Left lung (tissue), 10 donors: ENCODE data around the gene TOMM40. TPM values are rescaled to one million over a fixed set of nuclear protein-coding genes. Genes with fewer than 3 reads are reported as not detected.
A peak's percentile ranks its signal among the peaks of the same experiment; 100 is the strongest.

ENCODE experiments used
- ATAC-seq: fragments of 200-7000 bp; cut with Tn5 transposase; one replicate; pipeline ENCODE4 v1.9.1; 2020; ENCODE audit warnings: moderate library complexity
- DNase-seq, 4 donors: peaks; one replicate each; pipeline ENCODE4 v3.0.0-alpha.2; 2013 to 2020
- H3K27ac ChIP-seq, 2 donors: fragments of 200-600 bp; sonication (generic) in 1 of 2; one replicate each; pipeline versions ENCODE4 v1.5.0 to v1.8.0; 2020 to 2021
- H3K27me3 ChIP-seq, 2 donors: fragments of 200-600 bp; sonication (generic) in 1 of 2; one replicate each; pipeline versions ENCODE4 v1.5.0 to v1.8.0; 2020 to 2021
- H3K36me3 ChIP-seq, 2 donors: fragments of 200-600 bp; sonication (generic) in 1 of 2; one replicate each; pipeline versions ENCODE4 v1.5.0 to v1.8.0; 2020 to 2021
- H3K4me1 ChIP-seq, 2 donors: fragments of 200-600 bp; one replicate each; pipeline ENCODE4 v1.8.0; 2021
- H3K4me3 ChIP-seq, 2 donors: fragments of 200-600 bp; sonication (generic) in 1 of 2; one replicate each; pipeline versions ENCODE4 v1.5.0 to v1.8.0; 2020 to 2021; ENCODE audit warnings: mild to moderate bottlenecking in 1 of 2
- H3K9me3 ChIP-seq, 2 donors: fragments of 200-600 bp; sonication (generic) in 1 of 2; one replicate each; pipeline versions ENCODE4 v1.5.0 to v1.8.0; 2020 to 2021
- intact Hi-C, 2 donors: fragments of 100-400 bp; cut with DNase I; formaldehyde crosslinking; loops; one replicate each; pipeline versions ENCODE4 v1.11.2 to v1.14.2; 2022
- polyA plus RNA-seq, 6 donors: library from polyadenylated mRNA; unstranded; fragments of 120-200 nt; gene quantifications; one replicate each; pipeline ENCODE4 v1.2.1, GENCODE V29; 2013; ENCODE audit not compliant: insufficient read length in 6 of 6
- total RNA-seq, 2 donors: library from RNA; stranded (reverse); fragmentation: NEBNext Ultra II Directional; extraction: Animal tissue kit (Norgen Biotek cat#: 25700); gene quantifications; one replicate each; pipeline ENCODE4 v1.2.1, GENCODE V29; 2021
- TF ChIP-seq, protein P1 (sequence below), 2 donors: fragments of 200-600 bp; sonication (generic) in 1 of 2; IDR thresholded peaks; one replicate each; pipeline versions ENCODE4 v1.5.0 to v1.8.0; 2021; ENCODE audit warnings: antibody characterized with exemption in 2 of 2
- donor health status: DM: no; HTN: yes; CAD: no.
- donor health status: DM: no; HTN: no; CAD: no.

TOMM40 gene
- total and polyA plus RNA-seq, 8 donors, result 28.8 to 79.9 (median 40.9) TPM

DNA sequence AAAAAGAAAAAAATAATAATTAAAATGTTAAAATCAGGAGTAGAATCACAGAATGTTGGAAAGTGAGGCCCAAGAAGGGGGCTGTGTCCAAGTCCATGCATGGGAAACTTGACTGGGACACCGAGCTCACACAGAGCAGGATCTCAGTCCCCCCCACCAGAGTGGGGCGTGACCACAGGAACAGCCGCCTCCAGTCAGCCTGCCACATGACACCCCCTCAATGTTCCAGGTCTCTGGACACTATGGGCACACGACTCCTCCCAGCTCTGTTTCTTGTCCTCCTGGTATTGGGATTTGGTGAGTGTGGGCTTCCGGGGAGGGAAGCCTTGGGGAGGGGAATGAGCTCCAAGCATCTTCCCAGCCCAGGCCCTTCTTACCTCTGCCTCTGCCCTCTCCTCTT is 57.2 kb downstream of the TOMM40 start:
- DNase-seq (no peak), ATAC-seq (no peak)
- TF ChIP-seq, protein P1, sequence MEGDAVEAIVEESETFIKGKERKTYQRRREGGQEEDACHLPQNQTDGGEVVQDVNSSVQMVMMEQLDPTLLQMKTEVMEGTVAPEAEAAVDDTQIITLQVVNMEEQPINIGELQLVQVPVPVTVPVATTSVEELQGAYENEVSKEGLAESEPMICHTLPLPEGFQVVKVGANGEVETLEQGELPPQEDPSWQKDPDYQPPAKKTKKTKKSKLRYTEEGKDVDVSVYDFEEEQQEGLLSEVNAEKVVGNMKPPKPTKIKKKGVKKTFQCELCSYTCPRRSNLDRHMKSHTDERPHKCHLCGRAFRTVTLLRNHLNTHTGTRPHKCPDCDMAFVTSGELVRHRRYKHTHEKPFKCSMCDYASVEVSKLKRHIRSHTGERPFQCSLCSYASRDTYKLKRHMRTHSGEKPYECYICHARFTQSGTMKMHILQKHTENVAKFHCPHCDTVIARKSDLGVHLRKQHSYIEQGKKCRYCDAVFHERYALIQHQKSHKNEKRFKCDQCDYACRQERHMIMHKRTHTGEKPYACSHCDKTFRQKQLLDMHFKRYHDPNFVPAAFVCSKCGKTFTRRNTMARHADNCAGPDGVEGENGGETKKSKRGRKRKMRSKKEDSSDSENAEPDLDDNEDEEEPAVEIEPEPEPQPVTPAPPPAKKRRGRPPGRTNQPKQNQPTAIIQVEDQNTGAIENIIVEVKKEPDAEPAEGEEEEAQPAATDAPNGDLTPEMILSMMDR (IDR thresholded peaks at IDR 0.05), result no peak
- no peak overlapping the region for H3K4me3 ChIP-seq
- H3K9me3 ChIP-seq, result no peaks in the 10 kb centered on the region
- peaks cover 0 to 9% of the 10 kb centered on the region in 2 donors for H3K4me1 ChIP-seq
- no peak overlapping the region for H3K27ac ChIP-seq
- intact Hi-C loops, result no loop called here
- peaks cover 0 to 10% of the 10 kb centered on the region in 2 donors for H3K36me3 ChIP-seq
- no peaks in the 10 kb centered on the region for H3K27me3 ChIP-seq

DNA sequence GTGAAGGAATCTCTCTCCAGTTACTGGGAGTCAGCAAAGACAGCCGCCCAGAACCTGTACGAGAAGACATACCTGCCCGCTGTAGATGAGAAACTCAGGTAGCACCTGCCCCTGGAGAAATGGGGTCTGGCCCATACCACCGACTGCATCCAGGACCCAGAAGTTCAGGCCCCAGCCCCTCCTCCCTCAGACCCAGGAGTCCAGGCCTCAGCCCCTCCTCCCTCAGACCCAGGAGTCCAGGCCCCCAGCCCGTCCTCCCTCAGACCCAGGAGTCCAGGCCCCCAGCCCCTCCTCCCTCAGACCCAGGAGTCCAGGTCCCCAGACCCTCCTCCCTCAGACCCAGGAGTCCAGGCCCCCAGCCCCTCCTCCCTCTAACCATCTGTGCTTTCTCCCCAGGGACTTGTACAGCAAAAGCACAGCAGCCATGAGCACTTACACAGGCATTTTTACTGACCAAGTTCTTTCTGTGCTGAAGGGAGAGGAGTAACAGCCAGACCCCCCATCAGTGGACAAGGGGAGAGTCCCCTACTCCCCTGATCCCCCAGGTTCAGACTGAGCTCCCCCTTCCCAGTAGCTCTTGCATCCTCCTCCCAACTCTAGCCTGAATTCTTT is 57.8 kb downstream of the TOMM40 start:
- no peaks in the 10 kb centered on the region for H3K9me3 ChIP-seq
- ATAC-seq, result no peak
- H3K4me3 ChIP-seq, result no peak overlapping the region
- DNase-seq, result no peak
- peaks cover 0 to 15% of the 10 kb centered on the region in 2 donors for H3K4me1 ChIP-seq
- TF ChIP-seq, protein P1 (IDR thresholded peaks at IDR 0.05), result no peak
- H3K27ac ChIP-seq, result no peak overlapping the region
- peaks cover 0 to 10% of the 10 kb centered on the region in 2 donors for H3K36me3 ChIP-seq
- intact Hi-C loops, result no loop called here
- H3K27me3 ChIP-seq, result no peaks in the 10 kb centered on the region

DNA sequence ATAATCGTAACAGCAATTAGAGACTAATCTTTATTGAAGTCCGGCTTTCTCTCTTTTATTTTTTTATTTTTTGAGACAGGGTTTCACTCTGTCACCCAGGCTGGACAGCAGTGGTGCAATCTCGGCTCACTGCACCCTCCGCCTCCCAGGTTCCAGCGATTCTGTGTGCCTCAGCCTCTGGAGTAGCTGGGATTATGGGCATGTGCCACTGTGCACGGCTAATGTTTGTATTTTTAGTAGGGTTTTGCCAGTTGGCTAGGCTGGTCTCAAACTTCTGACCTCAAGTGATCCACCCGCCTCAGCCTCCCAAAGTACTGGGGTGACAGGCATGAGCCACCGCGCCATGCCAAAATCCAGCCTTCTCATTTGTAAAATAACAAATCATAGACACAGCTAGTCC is 58.5 kb downstream of the TOMM40 start:
- no peaks in the 10 kb centered on the region for H3K27me3 ChIP-seq
- intact Hi-C loops, result no loop called here
- no peak for ATAC-seq

DNA sequence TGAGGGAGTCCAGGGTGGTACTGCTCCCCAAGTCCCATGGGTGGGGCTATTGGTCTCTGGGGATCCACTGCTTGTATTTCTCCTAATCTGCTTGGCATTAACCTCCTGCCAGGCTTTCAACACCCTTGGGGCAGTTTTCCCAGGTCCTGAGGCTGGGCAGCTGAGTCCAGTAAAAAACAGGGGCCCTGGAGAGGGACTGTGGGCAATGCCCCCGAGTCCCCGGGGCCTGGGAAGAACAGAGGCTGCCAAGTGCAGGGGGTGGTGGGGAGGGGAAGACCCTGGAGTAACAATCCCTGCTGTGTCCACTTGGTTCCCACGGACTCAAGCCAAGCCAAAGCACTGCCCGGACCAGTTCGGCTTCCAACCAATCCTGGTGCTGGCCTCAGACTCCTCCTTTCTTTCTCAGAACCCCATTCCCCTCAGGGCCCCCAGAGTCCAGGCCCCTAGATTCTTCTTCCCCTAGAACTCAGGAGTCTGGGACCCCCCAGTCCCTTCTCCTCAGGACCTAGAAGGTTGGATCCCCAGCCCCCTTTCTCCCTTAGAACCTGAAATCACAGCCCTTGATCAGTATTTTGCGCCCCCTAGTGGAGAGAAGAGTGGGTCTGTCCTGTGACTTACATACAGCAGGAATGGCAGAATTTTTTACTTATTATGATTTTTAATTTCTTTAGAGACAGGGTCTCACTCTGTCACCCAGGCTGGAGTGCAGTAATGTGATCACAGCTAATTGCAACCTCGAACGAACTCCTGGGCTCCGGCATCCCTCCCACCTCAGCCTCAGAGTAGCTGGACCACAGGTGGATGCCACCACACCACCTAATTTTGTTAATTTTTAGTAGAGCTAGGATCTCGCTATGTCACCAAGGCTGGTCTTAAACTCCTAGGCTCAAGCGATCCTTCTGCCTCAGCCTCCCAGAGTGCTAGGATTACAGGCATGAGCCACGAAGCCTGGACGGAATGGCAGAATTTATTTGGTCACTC is 60.4 kb downstream of the TOMM40 start:
- Histone ChIP-seq H3K27ac (no peak overlapping the region), H3K9me3 (no peaks in the 10 kb centered on the region), H3K4me1 (peaks cover 7 to 30% of the 10 kb centered on the region in 2 donors), H3K27me3 (no peaks in the 10 kb centered on the region), H3K4me3 (no peak overlapping the region), H3K36me3 (peaks cover 0 to 10% of the 10 kb centered on the region in 2 donors)
- peak; percentile 16 for ATAC-seq
- intact Hi-C loops, result loop anchor here in 1 of 2 donors (5.0 kb wide), 1 partner anchor 49 kb away; no protein-coding TSS in a partner anchor
- TF ChIP-seq, protein P1 (IDR thresholded peaks at IDR 0.05), result peak; percentile 86 to 87
- peak in 2 of 4 donors; percentile 74 to 85 for DNase-seq

More for the DNA sequence above, 58.5 kb downstream of the TOMM40 start:
- Histone ChIP-seq H3K36me3 (peaks cover 0 to 10% of the 10 kb centered on the region in 2 donors), H3K4me3 (no peak overlapping the region), H3K27ac (no peak overlapping the region), H3K4me1 (peaks cover 0 to 20% of the 10 kb centered on the region in 2 donors), H3K9me3 (no peaks in the 10 kb centered on the region)
- TF ChIP-seq, protein P1 (IDR thresholded peaks at IDR 0.05), result no peak
- DNase-seq, result no peak

Other genes with a start within 250 kb of the TOMM40 start
- gene PVR, start 247.3 kb upstream of the TOMM40 start, total RNA-seq, result 10 to 100 TPM; 46.3 to 67.9 TPM
- gene PVR, start 247.3 kb upstream of the TOMM40 start, polyA plus RNA-seq, result 10 to 100 TPM; 22.5 to 29.3 (median 27.6) TPM
- 1 to 10 TPM; 4.1 to 5.4 TPM for gene CEACAM19, start 219.8 kb upstream of the TOMM40 start, total RNA-seq
- gene CEACAM19, start 219.8 kb upstream of the TOMM40 start, polyA plus RNA-seq, result 10 to 100 TPM; 12.8 to 21.9 (median 15.9) TPM
- under 1 TPM in 1 of 2 donors, not detected in 1; 0.20 TPM for gene CEACAM16, start 192.1 kb upstream of the TOMM40 start, total RNA-seq
- not detected for gene CEACAM16, start 192.1 kb upstream of the TOMM40 start, polyA plus RNA-seq
- gene BCL3, start 142.5 kb upstream of the TOMM40 start, total RNA-seq, result 10 to 100 TPM; 48.2 to 79.9 TPM
- 10 to 100 TPM in 5 of 6 donors, 1 to 10 TPM in 1; 7.3 to 16.6 (median 12.9) TPM for gene BCL3, start 142.5 kb upstream of the TOMM40 start, polyA plus RNA-seq
- gene CBLC, start 113.4 kb upstream of the TOMM40 start, total RNA-seq, result 1 to 10 TPM; 5.2 to 6.1 TPM
- 1 to 10 TPM; 3.1 to 5.7 (median 3.8) TPM for gene CBLC, start 113.4 kb upstream of the TOMM40 start, polyA plus RNA-seq
- 100 to 1,000 TPM; 110 to 389 TPM for gene BCAM, start 82.2 kb upstream of the TOMM40 start, total RNA-seq
- 100 to 1,000 TPM; 143 to 235 (median 163) TPM for gene BCAM, start 82.2 kb upstream of the TOMM40 start, polyA plus RNA-seq
- gene NECTIN2, start 45.0 kb upstream of the TOMM40 start, total RNA-seq, result 100 to 1,000 TPM in 1 of 2 donors, 10 to 100 TPM in 1; 86.7 to 145 TPM
- 10 to 100 TPM; 66.9 to 92.1 (median 77.6) TPM for gene NECTIN2, start 45.0 kb upstream of the TOMM40 start, polyA plus RNA-seq
- 100 to 1,000 TPM; 196 to 757 TPM for gene APOE, start 14.5 kb downstream of the TOMM40 start, total RNA-seq
- 10 to 100 TPM; 22.6 to 45.1 (median 32.6) TPM for gene APOE, start 14.5 kb downstream of the TOMM40 start, polyA plus RNA-seq
- gene APOC1, start 23.4 kb downstream of the TOMM40 start, total RNA-seq, result 100 to 1,000 TPM; 248 to 569 TPM
- 10 to 100 TPM in 4 of 6 donors, 1 to 10 TPM in 2; 9.2 to 14.0 (median 11.3) TPM for gene APOC1, start 23.4 kb downstream of the TOMM40 start, polyA plus RNA-seq
- not detected for gene APOC4, start 51.0 kb downstream of the TOMM40 start, total RNA-seq
- not detected for gene APOC4, start 51.0 kb downstream of the TOMM40 start, polyA plus RNA-seq
- 10 to 100 TPM; 20.2 to 27.6 TPM for gene APOC2, start 54.8 kb downstream of the TOMM40 start, total RNA-seq
- gene APOC2, start 54.8 kb downstream of the TOMM40 start, polyA plus RNA-seq, result 1 to 10 TPM in 1 of 6 donors, under 1 TPM in 3, not detected in 2; 0.24 to 1.2 (median 0.41) TPM
- 100 to 1,000 TPM; 113 to 118 TPM for gene CLPTM1, start 64.1 kb downstream of the TOMM40 start, total RNA-seq
- 10 to 100 TPM; 67.1 to 84.0 (median 69.7) TPM for gene CLPTM1, start 64.1 kb downstream of the TOMM40 start, polyA plus RNA-seq
- gene RELB, start 110.2 kb downstream of the TOMM40 start, total RNA-seq, result 10 to 100 TPM; 13.2 to 18.7 TPM
- gene RELB, start 110.2 kb downstream of the TOMM40 start, polyA plus RNA-seq, result 1 to 10 TPM; 3.7 to 6.0 (median 5.2) TPM
- 10 to 100 TPM; 62.9 to 77.5 TPM for gene CLASRP, start 147.8 kb downstream of the TOMM40 start, total RNA-seq
- 10 to 100 TPM; 74.7 to 95.3 (median 85.9) TPM for gene CLASRP, start 147.8 kb downstream of the TOMM40 start, polyA plus RNA-seq
- 1 to 10 TPM; 1.4 to 2.0 TPM for gene ZNF296, start 185.2 kb downstream of the TOMM40 start, total RNA-seq
- gene ZNF296, start 185.2 kb downstream of the TOMM40 start, polyA plus RNA-seq, result 1 to 10 TPM in 2 of 6 donors, under 1 TPM in 4; 0.43 to 1.4 (median 0.85) TPM
- 10 to 100 TPM; 20.9 to 24.0 TPM for gene GEMIN7, start 188.0 kb downstream of the TOMM40 start, total RNA-seq
- gene GEMIN7, start 188.0 kb downstream of the TOMM40 start, polyA plus RNA-seq, result 10 to 100 TPM; 18.9 to 25.4 (median 21.5) TPM
- gene PPP1R37, start 201.9 kb downstream of the TOMM40 start, total RNA-seq, result 10 to 100 TPM; 26.8 to 29.8 TPM
- 10 to 100 TPM; 17.3 to 27.4 (median 22.4) TPM for gene PPP1R37, start 201.9 kb downstream of the TOMM40 start, polyA plus RNA-seq